HG03064 (cell line): Measurements from ENCODE around the gene RAB6B.

ENCODE experiments used
- ATAC-seq: cut with Tn5 transposase; IDR thresholded peaks from one replicate; pipeline ENCODE4 v1.9.1; 2021; ENCODE audit warnings: low read depth; ENCODE audit not compliant: unreplicated experiment

Gene RAB6B

GRCh38 chr3:133895208-133896001, at the start of gene RAB6B:
Gene RAB6B, minus strand, starts transcription at chr3:133895882. Its CDS starts 416 bp downstream, at chr3:133895466.
- no peak for ATAC-seq

DNA sequence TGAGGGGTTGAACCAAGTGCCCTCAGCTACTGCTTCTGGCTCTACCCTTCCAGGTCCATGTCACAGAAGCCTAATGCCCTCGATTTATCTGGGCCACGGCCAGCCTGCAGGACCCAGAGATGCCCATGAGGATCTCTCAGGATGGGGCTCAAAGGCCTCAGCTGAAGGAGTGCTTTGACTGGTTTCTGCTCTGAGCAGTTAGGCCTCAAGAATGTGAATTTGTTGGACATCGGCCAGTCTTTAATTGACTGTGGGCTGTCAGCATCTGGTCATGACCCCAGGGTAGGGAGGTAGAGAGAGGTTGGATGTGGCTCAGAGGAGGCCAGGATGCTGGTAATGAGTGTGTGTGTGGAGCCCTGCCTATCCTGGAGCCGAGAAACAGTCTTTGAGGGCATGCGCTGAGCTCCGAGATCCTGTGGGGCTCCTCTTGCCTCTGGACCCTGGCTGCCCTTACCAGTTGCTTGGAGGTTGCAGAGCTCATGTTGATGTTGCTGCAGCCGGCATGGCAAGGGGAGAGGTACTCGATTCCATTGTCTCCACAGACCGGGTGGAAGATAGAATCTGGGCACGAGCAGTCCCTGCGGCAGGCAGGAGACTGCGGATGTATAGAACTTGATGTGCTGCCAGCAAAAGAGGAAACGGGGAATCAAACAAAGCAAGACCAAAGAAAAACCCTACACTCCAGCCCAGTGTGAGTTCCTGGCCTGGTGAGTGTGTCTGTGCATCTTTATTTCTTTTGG, 49.1 kb upstream of the RAB6B start:
- ATAC-seq, result no peak

GRCh38 chr3:133944181-133944580, 48.5 kb upstream of the RAB6B start:
- no peak for ATAC-seq

GRCh38 chr3:133943639-133944141, 48.0 kb upstream of the RAB6B start:
- no peak for ATAC-seq

DNA sequence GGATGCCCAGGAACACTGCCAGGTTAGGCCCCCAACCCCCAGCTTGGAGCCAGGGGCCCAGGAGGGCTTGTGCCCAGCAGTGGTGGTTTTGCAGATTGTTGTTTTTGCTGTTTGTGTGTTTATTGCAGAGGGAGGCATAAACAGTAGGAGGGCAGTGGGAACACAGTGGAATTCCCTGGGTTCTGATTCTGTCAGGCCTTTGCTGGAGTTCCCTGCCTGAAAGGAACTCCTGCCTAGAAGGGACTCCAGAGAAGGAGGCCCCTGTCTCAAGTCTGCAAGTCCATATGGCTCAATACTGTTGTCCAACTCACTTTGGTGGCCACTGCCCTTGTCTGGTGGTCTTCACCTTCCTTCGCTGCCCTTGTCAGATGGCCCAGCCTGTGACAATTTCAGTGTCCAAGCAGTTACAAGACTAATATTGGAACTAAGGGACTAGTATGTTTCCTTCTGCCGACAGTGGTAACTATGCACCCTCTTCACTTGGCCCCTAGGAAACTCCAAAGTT, 47.4 kb upstream of the RAB6B start:
- ATAC-seq, result no peak

GRCh38 chr3:133941415-133941821, 45.7 kb upstream of the RAB6B start:
- ATAC-seq, result no peak

- no peak for ATAC-seq
Measured at GRCh38 chr3:133940536-133940935, 44.9 kb upstream of the RAB6B start.

- no peak for ATAC-seq
Measured at GRCh38 chr3:133939463-133939835, 43.8 kb upstream of the RAB6B start.

DNA sequence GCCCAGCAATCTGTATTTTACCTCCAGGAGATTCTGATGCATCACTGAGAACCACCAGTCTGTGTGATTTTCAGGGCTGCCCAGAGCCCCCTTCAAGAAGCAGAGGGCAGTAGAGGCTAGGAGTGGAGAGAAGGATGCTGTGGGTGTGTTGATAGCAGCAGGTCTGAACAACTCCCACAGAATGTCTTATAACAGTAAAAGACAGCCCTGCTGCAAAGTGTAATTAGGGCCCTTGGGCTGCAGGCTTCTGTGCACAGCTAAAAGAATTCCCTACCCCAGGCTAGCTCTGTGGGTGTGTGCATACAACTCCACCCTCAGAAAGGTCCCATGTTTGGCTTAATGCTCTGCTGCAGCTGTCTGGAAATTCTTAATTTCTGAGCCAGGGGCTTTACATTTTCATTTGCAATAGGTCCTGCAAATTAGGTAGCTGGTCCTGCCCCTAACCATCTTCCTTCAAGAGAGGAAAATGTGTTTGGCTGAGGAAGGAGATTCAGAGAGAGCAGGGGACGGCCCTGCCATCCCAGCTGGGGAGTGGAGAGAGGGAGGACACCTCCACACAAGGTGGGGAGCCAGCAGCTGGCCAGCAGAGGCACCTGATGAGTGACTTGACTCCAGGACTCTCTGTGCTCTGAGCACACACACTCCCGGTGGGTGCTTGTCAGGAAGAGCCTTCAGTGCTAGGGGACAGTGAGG, 43.2 kb upstream of the RAB6B start:
- no peak for ATAC-seq

DNA sequence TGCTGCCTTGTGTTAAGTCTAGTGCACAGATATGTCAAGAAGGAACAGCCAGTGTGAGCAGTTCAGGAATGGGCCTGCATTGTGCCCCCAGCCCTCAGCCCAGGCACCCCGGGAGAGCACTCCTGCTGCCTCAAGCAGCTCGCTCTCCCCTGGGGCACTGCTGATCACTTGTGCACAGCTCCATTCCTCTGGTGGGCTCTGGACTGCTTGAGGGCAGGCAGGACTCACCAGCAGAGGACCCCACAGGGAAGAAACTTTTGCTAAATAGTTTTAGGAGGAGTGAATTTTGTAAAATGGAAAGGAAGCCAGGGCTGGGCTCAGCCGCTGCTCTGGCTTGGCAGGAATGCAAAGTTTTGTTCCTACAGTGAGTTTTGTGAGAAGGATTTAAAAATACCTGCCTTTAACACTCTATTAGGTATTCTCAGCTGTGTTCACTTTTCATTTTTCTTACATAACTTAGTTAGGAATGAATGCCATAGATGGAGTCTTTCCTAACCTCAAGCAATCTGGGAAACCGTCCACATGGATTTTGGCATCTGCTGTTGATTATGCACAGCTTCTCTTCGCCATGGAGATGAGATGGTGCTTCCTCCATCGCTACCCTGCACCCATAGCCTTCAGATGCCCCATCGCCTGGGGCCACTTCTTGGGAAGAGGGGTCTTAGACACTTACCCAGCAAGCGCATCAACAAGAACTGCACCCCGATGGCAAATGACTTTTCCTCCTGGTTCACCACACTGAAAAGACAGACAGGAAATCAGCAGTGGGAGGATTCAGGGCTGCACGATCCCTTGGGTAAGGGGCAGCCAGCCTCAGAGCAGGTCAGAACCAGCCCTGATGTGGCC, 42.3 kb upstream of the RAB6B start:
- no peak for ATAC-seq

DNA sequence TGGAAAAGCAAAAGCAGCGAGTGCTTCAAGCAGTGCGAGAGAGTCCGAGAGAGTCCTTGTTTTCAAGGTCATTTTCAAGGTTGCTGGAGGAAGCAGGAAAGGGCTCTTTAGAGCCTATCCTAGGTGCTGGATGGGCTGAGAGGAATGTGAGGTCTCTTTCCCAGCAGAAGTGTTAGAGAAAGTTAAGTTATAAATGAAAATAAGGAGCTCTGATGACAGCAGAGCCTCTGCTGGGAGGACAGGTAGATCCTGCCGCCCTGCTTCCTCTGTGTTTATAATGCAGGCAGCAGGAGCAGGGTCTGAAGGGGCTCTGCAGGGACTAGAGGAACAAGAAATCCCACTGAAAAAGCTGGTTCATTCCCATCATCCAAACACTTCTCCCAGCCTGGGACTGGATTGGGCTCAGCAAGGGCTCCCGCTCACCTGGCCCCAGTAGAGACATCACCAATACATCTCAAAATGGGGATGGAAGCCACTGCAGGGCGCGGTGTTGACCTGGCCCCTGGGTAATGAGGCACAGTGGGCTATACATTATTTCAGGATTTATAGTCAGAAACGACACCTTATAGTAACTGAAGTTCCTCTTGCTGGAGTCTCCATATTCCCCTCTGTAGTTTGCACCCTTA, 41.5 kb upstream of the RAB6B start:
- ATAC-seq, result no peak

DNA sequence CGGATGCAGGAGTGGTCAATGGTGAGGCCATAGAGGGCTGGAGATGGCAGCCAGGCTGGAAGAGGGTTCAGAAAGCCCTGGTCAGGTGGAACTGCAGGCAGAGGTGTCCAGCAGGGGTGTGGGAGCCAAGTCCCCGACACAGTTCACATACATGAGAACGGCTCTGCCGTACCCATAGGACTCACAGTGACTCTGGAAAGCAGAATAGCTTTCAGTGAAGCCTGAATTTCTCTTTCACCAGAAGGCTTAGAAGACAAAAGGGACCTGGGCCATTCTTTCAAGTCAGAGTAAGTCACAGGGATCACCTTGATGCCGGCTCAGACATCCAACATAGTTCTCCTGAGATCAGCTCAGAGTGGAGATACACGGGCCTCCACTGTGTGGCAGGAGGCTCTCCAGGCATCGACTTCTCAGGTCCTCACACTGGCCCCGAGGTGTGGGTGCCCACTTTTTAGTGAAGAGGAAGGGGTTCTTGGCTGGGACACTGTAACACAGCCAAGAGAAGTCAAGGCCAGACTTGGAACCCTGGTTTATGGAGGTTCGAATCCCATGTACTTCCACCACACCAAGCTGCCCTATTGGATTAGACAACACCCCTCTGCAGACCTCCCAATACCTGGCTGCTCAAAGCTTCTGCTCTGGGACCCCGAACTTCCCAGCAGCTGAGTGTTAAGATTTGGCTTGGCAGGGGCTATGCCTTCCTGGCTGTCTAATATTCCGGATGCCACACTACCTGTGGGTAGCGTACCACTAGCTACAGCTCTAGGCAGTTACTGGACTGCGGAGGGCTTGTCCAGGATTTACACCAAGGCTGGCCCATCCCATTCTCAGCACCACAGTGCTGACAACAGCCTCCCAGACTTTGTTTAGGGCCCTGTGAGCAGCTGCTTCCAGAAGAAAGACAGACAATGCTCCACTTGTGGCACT, 40.4 kb upstream of the RAB6B start:
- no peak for ATAC-seq

DNA sequence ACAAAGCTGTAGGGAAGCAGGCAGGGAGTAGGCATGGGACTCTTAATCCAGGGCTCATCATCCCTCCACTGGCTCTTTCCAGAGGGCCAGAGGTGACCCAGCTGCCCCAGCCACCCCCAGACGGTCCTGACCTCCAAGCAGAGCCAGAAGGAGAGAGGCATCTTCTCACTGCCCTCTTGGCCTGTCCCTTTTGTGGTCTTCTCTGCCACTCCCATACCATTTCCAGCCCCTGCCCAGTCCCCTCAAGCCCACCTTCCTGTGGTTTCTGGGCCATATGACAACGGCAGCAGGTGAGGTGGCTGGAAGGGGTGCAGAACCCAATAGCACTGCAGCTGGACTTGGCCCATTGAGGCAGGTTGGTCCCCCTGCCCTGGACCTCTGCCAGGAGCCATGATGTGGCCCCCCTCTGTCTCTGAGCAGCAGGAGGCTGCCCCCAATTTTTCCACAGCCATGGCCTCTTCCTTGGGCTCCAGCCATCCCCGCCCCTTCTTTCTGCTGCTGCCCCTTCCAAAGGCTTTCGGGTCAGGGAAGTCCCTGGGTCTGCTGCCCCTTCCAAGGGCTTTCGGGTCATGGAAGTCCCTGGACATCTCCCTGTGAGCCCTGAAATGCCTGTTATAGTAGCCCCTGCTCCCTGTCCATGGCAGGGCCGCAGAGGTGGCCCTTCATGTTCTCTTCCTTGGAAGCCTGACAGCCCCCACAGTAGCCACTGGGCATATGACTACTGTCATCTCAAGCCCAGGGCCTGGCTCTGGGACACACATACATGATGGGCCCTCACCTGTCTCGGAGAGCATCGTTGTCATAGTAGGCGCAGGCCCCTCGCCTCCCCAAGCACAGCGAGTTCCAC, 39.5 kb upstream of the RAB6B start:
- no peak for ATAC-seq

- ATAC-seq, result no peak
Measured at GRCh38 chr3:133934073-133934970, 38.6 kb upstream of the RAB6B start.

DNA sequence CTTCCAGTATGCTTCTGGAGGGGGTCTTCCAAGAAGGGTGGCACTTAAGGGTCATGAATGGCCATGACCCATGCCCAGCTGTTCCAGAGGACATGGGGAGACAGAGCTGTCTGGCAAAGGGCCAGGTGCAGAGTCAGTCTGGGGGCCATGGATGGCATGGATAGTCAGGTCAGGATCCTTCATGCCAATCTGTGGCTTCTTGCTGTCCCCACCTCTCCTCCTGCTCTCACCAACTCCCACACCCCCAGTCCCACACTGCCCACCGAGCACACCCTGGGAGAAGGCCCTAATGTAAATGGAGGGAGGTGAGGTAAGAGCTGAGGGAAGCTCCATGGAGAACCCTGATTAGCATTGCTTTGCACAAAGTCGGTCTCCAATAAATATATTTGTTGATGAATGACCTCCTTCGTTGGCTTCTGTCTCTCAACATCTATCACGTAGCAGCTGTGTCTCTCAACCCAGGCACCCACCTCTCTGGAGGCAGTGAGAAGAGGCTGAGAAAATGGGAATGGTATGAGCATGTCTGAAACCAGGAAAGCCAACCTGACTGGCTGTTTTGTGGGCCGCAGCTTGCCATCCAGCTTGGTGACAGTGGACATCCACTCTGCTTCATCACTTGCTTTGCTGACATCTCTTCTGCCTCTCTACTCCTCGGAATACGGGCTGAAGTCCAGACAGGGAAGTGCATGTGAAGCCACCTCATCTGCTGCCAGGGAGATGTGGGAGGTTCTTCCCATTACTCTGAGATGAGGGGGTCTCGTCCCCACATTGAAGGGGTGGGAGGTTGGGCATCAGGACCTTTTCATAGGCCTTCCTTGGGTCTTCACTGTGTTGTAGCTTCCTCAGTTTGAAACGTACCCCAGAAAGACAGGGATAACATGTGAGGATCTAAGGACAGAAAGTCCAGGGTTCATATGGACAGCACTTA, 37.7 kb upstream of the RAB6B start:
- ATAC-seq, result no peak

GRCh38 chr3:133932009-133932408, 36.3 kb upstream of the RAB6B start:
- ATAC-seq, result no peak
